GM20431 (cell line): ENCODE results near the gene ITPA.

ENCODE experiments used
- in situ Hi-C: fragments of 300-500 bp; cut with MseI, MboI; formaldehyde crosslinking; loops from one replicate; pipeline ENCODE4 v1.15.0; 2020; ENCODE audit warnings: low sequenced_read_pairs; ENCODE audit not compliant: unreplicated experiment

Gene ITPA

DNA sequence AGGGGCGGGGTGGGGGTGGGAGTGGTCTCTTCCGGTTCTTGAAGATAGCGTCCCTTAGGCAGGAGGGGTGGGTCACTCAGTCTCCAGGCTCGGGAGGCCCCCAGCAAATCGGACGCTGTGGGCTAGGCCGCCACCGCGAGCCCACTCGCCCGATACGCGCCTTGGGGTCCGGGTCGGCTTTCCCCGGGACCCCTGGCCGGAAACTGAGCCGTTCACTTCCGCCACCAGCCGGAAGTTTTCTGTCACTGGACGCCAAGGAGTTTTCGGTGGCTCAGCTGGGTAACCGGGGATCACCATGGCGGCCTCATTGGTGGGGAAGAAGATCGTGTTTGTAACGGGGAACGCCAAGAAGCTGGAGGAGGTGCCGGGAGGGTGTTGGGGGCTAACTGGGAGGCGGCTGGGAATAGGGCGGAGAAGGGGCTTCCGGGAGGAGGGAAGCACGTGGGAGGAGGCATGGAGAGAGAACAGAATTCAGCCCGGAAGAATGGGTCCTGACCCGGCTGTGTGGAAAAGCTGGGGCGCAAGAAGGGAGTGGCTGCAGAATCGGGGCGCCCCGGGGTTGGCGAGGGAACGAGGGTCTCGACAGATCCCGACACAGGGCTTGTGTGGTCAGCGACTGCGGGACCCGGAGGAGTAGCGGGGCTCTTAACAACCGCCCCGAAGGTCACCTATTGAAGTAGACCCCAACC is at the start of gene ITPA:
Gene ITPA (plus strand): TSS at position 242 of the 689 bp plus-strand sequence. CDS start 54 bp downstream, at position 296.
- in situ Hi-C loops, result no loop called here

DNA sequence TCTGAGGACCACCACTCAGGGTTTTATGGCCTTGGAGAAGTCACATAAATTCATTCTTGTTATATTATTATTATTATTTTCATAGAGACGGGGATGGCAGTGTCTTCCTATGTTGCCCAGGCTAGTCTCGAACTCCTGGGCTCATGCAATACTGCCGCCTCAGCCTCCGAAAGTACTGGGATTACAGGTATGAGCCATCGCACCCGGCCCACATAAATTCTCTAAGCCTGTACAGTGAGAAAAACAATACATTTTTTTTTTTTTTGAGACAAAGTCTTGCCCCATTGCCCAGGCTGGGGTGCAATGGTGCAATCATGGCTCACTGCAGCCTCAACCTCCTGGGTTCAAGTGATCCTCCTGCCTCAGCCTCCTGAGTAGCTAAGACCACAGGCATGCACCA is 48.9 kb upstream of the ITPA start:
- in situ Hi-C loops, result no loop called here

DNA sequence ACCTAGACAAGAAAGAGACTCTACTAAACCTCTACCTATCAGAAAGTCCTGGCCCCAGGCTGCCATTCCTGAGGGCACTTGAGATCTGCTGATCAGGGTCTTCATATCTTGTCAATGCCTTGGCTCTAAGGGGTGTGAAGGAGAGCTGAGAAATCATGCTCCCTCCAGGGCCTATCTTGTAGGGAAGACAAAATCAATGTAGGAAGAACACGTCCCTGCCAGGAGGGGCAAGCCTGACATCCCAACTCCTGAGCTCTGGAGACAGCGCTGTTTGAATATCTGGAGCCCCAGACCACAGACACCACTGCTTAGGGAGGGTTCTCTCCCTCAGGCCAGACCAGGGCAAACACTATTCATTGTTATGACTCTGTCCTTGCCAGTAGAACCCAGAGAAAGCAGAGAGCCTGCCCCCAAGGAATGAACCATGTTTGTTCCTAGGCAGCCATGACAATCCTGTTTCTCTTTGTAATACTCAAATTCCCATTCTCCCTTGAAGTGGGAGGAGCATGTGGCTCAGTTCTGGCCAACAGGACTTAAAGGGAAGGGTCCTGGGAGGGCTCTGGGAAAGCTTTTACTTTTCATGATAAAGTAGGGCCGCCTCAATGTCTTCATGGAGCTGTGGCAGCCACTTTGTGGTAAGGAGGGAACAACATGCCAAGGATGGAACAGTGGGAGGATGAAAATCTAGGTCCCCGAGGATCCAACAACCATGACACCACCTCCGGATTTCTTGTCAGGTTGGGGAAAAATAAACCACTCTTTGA is 47.8 kb upstream of the ITPA start:
- in situ Hi-C loops, result no loop called here

DNA sequence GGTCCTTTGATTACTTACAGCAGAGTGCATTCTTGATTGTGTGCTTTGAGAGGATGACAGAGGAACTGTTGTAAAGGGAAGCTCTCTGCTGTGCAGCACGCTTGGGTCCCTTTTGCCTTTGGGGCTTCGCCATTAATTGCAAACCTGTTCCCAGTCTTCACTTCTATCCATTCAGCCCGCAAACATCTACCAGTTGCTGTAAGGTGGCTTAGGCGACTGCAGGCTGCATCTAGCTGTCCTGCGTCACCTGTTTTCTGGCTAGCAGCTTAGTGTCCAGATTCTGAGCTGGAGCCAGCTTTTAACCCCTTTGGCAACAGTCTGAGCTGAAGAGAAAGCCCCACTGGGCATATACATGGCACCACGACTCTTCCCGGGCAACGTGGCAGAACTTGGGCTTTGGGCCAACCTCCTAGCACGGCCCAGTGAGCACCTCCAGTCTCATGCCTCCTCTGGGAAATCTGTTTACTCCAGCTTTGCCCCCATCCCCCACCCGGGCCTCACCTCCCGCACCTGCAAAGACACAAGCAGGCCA is 47.2 kb upstream of the ITPA start:
- in situ Hi-C loops, result no loop called here

DNA sequence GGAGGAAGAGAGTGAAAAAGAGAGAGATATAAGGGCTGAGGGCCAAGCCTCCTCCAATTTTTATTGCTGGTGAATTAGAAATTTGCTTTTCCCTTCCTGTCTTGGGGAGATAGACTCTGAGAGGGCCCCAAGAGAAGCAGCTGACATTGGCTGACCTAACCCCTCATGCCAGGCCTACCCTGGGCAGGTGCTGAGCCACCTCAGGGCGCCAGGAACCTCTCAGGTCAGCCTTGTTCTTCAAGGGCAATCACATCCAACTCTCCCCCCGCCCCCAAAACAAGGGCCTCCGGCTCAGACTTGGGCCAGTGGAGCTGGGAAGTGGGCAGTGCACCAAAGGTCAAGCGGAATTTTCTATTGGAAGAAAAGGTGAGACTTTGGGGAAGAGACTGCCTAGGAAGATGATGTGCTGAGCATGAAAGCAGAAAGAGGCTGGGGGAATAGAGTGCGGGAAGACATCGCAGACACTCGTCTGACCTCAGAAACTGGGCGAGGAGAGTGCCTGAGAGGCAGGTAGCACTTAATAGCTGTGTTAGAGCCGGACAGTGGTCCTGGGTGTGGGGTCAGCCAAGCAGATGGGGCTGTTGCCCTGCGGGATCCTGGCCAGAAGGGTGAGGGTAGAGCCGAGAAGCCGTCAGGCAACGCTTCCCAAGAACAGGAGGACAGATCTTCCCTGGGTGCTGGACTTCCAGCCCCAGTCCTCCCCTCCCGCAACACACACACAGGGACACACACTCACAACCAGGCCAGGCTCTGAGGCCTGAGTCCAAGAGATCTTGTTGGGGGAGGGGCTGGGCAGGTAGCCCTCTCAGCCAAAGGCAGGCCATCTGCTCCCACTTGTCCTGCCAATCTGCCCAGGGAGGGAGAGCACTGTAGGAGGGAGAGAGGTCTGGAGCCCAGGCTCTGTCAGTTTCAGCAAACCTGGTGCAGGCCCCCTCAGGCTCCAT is 45.9 kb upstream of the ITPA start:
- in situ Hi-C loops, result no loop called here

DNA sequence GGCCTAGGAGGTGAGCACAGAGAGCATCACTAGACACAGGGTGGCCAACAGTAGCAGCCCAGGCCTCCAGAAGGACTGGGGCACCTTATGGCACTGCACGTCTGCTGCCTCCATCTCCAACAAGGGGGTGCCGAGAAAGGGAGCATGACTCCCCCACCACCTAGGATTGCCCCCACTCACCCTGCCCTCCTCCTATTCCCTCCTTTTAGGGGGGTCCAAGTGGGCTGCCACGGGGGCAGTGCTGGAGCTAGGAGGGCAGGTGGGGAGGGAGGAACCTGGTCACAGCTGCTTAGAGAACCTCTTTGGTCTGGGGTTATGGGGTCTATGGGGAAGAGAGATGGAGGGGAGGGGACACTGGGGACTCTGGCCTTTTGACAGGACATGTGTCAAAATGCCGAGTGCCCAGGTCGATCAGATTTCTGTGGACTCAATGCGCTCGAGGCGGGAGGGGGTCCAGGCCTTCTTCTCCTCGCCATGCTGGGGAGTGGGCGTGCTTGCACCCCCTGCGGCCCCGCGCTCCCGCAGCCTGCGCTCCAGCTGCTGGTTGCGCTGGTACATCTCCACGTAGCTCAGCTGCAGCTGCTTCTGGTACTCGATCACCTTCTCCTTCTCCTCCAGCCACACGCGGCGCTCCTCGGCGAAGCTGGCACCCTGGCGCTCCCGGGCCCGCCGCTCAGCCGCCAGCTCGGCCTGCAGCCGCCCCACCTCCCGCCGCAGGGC is 45.1 kb upstream of the ITPA start:
- in situ Hi-C loops, result no loop called here

DNA sequence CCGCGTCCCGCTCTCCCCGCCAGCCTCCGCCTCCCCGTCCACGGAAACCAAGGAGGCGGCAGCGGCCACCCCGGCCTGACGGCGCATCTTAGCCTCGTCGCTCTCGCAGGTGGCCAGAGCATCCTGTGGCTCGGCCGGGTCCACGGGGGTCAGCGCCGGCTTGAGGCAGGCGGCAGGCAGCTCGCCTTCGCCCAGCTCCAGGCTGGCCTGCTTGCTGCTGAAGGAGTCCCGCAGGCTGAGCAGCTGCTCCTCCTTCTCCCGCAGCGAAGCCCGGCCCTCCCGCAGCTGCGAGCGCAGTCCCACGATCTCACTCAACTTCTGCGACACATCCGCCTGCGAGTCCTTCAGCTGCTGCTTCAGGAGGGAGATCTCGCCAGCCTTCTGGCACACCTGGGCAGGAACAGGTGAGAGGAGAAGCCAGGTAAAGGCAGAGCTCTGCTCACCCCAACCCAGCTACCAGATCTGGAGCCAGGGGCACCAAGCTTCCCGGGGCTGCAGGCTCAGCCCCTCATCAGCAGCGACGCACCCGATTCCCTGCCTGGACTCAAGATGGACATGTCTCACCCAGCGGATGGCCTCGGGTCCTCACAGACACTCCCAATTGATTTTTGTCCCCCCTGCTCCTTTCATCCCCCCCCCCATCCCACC is 44.4 kb upstream of the ITPA start:
- in situ Hi-C loops, result no loop called here

DNA sequence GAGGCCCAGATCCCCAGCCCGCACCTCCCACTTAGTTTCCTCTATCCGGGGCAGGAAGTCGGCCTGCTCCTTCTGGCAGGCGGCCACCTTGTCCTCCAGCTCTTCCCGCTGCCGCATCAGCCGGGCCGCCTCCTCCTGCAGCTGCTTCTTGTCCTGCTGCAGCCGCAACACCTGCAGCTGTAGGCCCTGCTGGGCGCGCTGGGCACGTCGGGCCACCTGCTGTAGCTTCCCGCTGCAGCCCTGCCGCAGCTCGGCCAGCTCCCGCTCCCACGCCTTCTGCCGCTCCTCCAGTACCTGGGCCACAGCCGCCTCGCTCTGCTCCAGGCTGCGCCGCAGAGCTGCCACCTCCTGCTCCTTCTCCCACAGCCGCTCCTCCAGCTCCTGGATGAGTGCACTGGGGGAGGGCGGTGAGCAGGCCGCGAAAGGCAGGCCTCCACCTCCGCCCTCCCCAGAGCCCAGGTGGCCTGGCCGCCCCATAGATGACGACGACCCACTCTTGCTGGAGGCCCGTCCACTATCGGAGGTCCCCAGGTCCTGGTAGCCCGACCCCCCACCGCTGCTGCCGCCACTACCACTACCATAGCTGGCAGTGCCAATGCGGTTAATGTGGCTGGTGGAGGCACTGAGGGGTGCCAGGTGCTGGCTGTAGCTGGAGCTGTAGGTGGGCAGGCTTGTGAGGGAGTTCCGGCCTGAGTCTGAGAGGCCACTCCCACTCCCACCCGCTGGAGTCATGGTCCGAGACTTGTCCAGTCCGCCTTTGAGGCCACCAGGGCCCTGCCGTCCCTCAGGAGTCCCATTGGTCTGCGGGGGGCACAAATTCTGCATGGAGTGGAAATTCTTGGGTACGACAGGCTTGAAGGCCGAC is 43.6 kb upstream of the ITPA start:
- in situ Hi-C loops, result no loop called here

DNA sequence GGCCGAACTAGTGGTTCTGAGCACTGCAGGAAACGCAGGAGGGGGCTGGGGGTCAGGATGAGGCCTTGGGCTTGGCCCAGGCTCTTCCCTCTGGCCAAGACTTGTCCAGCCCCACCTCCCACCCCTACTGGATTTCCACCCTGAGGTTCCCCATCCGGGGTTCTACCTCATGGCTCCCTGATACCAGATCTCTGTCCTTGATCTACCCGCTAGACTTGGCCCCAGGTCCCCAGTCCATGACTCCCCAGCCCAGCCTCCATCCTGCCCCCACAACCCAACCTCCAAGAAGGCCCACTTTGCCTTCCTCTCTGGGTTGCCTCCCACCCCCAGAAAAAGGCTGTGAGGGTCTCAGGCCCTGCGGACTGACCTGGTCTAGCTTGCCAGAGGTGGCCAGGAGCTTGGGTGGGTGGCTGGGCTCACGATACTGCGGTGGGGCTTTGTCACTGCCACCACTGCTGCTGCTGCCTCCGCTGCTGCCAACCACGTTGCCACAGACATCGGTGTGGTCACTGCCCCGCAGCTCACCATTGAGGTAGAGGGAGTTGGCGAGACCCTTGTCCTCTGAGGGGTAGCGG is 42.9 kb upstream of the ITPA start:
- in situ Hi-C loops, result no loop called here

DNA sequence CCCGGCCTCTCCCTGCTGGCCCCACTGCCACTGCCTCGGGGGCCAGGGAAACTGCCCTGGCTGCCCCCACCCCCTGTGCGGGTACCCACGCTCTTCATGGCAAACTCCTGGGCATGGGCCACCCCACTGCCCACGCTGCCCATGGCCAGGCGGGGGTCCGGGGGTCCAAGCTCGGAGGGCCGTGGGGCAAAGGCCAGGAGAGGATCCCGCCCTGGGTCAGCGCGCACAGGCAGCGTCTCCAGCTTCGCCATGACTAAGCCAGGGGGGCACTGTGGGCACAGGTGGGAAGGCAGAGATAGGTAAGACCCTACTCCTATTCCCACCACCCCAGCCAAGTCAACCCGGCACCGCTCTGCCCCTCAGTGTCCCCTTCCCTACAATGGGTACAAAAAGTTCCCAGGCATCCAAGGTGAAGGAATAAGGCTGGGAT is 42.4 kb upstream of the ITPA start:
- in situ Hi-C loops, result no loop called here

DNA sequence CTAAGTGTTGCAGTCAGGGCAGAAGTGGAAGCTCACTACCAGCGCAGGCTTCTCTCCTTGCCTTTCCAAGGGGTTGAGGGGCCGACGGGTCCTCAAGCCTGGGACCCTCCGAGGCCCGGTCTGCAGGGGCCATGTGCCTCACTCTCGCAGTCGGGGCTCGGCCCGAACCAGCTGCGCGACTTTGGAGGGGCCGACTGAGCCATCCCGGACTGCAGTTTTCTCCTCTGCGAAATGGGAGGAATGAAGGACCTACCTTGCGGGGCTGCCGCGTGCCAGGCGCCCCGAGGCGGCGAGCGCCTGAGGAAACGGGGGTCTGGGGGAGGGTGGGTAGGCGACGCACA is 41.6 kb upstream of the ITPA start:
- in situ Hi-C loops, result no loop called here

DNA sequence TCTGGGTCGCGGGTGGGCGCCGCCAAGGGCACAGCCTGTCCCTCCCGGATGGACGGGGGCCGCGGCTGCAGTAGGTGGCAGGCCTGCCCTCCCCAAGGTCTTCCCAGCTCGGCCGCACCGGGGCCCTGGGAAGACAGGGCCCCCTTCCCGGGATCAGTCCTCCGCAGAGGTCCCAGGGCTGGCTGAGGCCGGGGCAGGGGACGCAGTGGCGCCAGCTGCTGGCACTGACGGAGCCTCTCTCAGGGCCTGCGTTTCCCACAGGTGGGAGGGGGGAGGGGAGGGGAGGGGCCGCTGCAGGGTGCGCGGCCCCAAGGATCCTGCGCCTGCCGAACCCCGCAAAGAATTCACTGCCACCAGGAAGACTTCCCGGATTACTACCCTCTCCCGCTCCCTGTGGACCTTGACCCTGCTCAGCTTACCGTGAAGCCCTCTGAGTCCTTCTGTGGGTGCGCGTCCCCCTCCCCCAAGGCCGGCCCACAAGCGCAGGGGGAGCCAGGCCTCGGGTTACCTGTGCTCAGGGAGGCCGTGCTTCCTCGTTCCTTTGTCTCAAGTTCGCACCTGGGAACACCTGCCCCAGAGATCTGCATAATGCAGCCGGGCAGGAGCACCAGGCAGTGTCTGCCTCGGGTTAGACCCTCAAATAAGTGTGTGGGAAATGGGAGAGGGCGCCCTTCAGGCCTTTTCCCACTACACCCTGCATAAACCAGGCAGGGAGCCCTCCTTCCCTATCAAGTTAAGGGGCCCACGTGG is 41.0 kb upstream of the ITPA start:
- in situ Hi-C loops, result no loop called here

DNA sequence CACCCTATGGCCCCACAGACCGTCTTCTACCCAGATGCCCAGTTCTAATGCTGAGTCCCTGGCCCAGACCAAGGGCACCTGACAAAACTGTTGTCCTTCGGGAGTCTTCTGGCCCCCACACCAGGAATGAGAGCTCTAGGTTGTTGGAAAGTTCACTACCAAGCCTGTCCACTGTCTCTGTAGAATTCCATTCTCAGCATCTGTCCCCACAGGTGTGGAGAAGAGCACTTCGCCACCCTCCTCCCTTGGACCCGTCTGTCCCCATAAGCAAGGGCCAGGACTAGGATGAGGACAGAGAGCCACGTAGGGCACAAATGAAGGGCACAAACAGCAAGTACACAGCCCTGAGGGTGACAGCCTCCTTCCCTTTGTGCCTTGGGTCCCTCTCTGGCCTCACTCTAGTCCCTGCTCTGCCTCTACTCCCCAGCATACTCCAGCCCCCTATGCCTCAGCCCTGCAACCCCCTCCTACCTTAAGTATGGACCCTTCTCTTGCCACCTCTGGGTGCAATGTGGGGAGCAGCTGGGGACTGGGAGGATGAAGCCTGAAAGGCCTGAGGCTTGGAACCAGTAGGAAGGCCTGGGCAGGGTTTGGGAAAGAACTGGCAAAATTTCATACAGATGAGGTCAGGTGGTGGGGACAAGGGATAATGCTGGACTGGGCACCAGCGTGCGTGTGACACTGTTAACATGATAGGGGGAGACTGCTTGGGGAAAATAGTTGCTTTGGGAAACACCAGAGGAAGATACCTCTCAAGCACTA is 40.3 kb upstream of the ITPA start:
- in situ Hi-C loops, result no loop called here

DNA sequence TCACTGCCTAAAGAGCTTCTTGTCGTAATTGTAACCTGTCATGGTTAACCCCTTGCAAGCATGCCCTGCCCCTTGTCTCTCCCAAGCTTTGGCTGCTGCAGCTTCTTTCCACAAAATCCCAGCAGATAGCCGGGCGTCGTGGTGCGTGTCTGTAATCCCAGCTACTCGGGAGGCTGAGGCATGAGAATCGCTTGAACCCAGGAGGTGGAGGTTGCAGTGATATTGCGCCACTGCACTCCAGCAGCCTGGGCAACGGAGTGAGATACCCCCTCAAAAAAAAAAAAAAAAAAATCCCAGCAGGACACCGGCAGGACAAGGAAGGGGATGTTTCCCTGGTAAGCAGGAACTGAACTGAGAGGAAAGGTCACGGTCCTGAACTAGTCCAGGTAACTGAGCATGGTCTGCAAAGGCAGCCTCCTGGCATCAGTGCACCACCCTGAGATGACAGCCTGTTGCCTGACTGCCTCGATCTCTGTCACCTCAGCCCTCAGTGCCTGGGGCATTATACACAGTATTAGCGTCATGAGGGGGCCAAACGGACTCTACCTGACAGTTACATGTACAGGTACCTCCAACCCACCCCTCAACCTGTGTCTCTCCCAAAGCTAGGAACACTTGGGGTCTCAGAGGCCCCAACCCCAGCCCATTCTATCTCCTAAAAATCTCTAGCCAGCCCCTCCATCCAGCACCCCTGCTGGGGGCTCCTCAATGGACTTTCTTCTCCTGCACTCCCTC is 37.7 kb upstream of the ITPA start:
- in situ Hi-C loops, result no loop called here

DNA sequence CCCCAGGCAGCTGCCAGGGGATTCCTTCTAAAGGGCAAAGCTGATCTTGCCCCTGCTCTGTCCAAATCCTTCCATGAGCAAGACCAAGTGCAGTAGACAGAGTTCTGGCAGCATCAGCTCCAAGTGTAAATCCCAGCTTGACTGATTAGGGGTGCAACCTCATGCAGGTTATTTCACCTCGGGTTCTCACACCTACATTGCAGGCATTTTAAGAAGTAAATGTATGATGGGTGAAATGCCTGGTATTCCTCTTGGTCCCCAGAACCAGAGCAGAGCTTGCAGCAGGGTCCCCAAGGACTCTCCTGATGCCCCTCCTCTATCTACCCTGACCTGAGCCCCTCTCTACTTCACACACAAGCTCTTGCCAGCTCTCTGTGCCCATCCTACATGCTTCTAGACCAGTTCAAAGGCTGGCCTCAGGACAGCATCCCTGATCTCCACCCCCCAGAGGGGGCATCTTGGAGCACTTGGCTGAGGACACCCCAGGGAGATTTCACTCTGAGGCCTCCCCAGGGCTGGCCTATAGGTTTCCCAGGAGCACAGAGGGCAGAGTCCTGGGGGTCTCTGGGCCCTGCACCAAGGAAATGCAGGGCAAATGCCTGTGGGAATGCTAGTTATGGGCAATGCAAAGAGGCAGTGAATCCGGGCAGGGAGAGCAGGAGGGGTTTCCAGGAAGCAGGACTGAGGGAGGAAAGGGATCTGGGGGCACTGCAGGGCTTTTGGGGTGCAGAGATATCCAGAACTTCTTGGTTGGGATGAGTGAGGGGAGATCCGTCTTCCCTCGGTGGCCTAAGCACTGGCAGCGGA is 37.0 kb upstream of the ITPA start:
- in situ Hi-C loops, result no loop called here
